ENCODE results near the gene ALDH1L1. TPM values are rescaled to one million over a fixed set of nuclear protein-coding genes. Genes with fewer than 3 reads are reported as not detected.

Gene ALDH1L1
- total and polyA plus RNA-seq, 2 experiments from 2014 or later, result 1.0 to 1.3 TPM

DNA sequence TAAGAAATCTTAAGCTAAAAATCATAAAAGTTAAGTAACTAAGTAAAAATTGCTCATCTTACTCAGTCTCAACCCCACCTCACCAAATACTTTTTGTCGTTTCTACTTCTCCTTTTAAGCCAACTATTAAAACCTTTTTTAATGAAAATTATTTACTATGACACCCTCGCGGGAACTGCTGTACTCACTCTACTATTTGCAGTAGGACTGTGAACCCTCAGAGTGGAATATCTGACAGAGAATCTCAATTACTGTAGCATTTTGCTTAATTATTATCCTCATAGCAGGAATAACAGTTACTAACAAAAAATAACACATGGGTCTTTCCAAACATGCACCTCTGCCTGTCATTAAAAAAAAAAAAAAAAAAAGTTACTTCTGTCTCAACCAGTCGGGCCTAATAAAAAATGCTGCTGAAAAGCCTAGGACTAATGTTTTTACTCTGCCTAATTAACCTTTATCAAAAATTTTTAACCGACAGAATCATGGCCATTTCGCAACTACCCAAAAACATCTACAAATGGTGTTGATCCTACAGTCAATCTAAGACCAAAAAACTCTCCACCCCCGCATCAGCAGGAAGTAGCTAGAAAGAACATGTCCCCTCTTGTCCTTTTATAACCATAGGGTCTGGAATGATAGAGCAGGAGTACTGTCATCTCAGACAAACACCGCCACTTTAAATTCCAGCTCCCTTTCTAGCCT lies 10.2 kb downstream of the ALDH1L1 start (continued):
- TF ChIP-seq, protein P1, sequence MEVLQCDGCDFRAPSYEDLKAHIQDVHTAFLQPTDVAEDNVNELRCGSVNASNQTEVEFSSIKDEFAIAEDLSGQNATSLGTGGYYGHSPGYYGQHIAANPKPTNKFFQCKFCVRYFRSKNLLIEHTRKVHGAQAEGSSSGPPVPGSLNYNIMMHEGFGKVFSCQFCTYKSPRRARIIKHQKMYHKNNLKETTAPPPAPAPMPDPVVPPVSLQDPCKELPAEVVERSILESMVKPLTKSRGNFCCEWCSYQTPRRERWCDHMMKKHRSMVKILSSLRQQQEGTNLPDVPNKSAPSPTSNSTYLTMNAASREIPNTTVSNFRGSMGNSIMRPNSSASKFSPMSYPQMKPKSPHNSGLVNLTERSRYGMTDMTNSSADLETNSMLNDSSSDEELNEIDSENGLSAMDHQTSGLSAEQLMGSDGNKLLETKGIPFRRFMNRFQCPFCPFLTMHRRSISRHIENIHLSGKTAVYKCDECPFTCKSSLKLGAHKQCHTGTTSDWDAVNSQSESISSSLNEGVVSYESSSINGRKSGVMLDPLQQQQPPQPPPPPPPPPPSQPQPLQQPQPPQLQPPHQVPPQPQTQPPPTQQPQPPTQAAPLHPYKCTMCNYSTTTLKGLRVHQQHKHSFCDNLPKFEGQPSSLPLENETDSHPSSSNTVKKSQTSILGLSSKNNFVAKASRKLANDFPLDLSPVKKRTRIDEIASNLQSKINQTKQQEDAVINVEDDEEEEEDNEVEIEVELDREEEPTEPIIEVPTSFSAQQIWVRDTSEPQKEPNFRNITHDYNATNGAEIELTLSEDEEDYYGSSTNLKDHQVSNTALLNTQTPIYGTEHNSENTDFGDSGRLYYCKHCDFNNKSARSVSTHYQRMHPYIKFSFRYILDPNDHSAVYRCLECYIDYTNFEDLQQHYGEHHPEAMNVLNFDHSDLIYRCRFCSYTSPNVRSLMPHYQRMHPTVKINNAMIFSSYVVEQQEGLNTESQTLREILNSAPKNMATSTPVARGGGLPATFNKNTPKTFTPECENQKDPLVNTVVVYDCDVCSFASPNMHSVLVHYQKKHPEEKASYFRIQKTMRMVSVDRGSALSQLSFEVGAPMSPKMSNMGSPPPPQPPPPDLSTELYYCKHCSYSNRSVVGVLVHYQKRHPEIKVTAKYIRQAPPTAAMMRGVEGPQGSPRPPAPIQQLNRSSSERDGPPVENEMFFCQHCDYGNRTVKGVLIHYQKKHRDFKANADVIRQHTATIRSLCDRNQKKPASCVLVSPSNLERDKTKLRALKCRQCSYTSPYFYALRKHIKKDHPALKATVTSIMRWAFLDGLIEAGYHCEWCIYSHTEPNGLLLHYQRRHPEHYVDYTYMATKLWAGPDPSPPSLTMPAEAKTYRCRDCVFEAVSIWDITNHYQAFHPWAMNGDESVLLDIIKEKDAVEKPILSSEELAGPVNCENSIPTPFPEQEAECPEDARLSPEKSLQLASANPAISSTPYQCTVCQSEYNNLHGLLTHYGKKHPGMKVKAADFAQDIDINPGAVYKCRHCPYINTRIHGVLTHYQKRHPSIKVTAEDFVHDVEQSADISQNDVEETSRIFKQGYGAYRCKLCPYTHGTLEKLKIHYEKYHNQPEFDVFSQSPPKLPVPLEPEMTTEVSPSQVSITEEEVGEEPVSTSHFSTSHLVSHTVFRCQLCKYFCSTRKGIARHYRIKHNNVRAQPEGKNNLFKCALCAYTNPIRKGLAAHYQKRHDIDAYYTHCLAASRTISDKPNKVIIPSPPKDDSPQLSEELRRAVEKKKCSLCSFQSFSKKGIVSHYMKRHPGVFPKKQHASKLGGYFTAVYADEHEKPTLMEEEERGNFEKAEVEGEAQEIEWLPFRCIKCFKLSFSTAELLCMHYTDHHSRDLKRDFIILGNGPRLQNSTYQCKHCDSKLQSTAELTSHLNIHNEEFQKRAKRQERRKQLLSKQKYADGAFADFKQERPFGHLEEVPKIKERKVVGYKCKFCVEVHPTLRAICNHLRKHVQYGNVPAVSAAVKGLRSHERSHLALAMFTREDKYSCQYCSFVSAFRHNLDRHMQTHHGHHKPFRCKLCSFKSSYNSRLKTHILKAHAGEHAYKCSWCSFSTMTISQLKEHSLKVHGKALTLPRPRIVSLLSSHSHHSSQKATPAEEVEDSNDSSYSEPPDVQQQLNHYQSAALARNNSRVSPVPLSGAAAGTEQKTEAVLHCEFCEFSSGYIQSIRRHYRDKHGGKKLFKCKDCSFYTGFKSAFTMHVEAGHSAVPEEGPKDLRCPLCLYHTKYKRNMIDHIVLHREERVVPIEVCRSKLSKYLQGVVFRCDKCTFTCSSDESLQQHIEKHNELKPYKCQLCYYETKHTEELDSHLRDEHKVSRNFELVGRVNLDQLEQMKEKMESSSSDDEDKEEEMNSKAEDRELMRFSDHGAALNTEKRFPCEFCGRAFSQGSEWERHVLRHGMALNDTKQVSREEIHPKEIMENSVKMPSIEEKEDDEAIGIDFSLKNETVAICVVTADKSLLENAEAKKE (CRISPR knock-in tag; IDR thresholded peaks at IDR 0.05), result no peak
- no peak for TF ChIP-seq POLR2AphosphoS5 (IDR thresholded peaks at IDR 0.05; ENCODE audit: low read depth)
- TF ChIP-seq, protein P2, sequence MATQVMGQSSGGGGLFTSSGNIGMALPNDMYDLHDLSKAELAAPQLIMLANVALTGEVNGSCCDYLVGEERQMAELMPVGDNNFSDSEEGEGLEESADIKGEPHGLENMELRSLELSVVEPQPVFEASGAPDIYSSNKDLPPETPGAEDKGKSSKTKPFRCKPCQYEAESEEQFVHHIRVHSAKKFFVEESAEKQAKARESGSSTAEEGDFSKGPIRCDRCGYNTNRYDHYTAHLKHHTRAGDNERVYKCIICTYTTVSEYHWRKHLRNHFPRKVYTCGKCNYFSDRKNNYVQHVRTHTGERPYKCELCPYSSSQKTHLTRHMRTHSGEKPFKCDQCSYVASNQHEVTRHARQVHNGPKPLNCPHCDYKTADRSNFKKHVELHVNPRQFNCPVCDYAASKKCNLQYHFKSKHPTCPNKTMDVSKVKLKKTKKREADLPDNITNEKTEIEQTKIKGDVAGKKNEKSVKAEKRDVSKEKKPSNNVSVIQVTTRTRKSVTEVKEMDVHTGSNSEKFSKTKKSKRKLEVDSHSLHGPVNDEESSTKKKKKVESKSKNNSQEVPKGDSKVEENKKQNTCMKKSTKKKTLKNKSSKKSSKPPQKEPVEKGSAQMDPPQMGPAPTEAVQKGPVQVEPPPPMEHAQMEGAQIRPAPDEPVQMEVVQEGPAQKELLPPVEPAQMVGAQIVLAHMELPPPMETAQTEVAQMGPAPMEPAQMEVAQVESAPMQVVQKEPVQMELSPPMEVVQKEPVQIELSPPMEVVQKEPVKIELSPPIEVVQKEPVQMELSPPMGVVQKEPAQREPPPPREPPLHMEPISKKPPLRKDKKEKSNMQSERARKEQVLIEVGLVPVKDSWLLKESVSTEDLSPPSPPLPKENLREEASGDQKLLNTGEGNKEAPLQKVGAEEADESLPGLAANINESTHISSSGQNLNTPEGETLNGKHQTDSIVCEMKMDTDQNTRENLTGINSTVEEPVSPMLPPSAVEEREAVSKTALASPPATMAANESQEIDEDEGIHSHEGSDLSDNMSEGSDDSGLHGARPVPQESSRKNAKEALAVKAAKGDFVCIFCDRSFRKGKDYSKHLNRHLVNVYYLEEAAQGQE (IDR thresholded peaks at IDR 0.05; ENCODE audit: unreplicated experiment), result no peak
- TF ChIP-seq CREB1 (CRISPR knock-in tag; IDR thresholded peaks at IDR 0.05; ENCODE audit: low read depth), result no peak
- no peak for TF ChIP-seq EZH2phosphoT487 (IDR thresholded peaks at IDR 0.05; ENCODE audit: unreplicated experiment)
- no peak for TF ChIP-seq STAT1 (IDR thresholded peaks at IDR 0.05; ENCODE audit: unreplicated experiment)
- TF ChIP-seq, protein P3, sequence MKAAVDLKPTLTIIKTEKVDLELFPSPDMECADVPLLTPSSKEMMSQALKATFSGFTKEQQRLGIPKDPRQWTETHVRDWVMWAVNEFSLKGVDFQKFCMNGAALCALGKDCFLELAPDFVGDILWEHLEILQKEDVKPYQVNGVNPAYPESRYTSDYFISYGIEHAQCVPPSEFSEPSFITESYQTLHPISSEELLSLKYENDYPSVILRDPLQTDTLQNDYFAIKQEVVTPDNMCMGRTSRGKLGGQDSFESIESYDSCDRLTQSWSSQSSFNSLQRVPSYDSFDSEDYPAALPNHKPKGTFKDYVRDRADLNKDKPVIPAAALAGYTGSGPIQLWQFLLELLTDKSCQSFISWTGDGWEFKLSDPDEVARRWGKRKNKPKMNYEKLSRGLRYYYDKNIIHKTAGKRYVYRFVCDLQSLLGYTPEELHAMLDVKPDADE (IDR thresholded peaks at IDR 0.05), result no peak
